Urinary bladder (tissue), 4 donors: ENCODE measurements around the gene ARFIP2. TPM values are rescaled to one million over a fixed set of nuclear protein-coding genes. Genes with fewer than 3 reads are reported as not detected.

Experiments used
- DNase-seq: peaks from one replicate; pipeline ENCODE4 v3.0.0-alpha.2; 2015; ENCODE audit errors: extremely low spot score
- H3K27ac ChIP-seq: one replicate; pipeline ENCODE4 v1.5.1; 2013; ENCODE audit warnings: low read depth, mild to moderate bottlenecking, moderate library complexity
- H3K36me3 ChIP-seq: one replicate; pipeline ENCODE4 v1.6.1; 2013; ENCODE audit warnings: mild to moderate bottlenecking, moderate library complexity; ENCODE audit not compliant: insufficient read depth
- H3K4me1 ChIP-seq: one replicate; pipeline ENCODE4 v1.6.1; 2013; ENCODE audit warnings: mild to moderate bottlenecking, moderate library complexity; ENCODE audit not compliant: insufficient read depth
- H3K4me3 ChIP-seq: one replicate; pipeline ENCODE4 v1.5.1; 2013; ENCODE audit warnings: low read depth, low read length
- WGBS: extraction: QIAGEN DNeasy Blood & Tissue Kit; methylation state at CpG from one replicate; pipeline ENCODE4 v1.1.7; 2013; 5-methylcytosine and 5-hydroxymethylcytosine counted together
- polyA plus RNA-seq: library from polyadenylated mRNA; stranded (reverse); fragments of 200-250 nt; gene quantifications from one replicate; pipeline ENCODE4 v1.2.3, GENCODE V29; 2013
- total RNA-seq: library from RNA; depleted of rRNA; stranded (reverse); fragments of >200 nt; gene quantifications from one replicate; pipeline ENCODE4 v1.2.3, GENCODE V29; 2014
- donor health status: healthy with polysubstance abuse.
- donor health status: healthy.

ARFIP2 gene
- total and polyA plus RNA-seq, 2 donors = 25.6 to 34.1 TPM

DNA sequence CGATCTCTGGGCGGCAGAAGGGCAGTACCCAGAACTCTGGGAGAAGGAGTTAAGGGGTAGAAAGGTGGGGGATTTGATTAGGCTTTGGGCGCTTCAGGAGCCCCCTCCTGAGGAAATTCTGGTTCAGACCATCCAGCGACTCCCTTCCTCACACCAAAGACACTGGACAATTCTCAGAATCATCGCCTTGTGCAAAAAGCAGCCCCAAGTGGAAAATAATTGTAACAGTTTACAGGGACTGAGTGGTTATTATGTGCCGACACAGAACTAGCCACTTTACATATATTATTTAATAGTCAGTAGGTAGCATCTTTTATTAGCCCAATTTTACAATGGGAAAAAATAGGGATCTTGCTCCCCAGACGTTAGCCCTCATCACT lies 6.7 kb downstream of the ARFIP2 start:
- Histone ChIP-seq H3K4me1 (no peaks in the 10 kb centered on the region), H3K36me3 (no peaks in the 10 kb centered on the region), H3K27ac (peak overlapping the region; percentile 95), H3K4me3 (peak overlapping the region; percentile 72)
- DNase-seq = no peak
- WGBS = 17% methylated on average over 7 of the region's 7 CpGs

DNA sequence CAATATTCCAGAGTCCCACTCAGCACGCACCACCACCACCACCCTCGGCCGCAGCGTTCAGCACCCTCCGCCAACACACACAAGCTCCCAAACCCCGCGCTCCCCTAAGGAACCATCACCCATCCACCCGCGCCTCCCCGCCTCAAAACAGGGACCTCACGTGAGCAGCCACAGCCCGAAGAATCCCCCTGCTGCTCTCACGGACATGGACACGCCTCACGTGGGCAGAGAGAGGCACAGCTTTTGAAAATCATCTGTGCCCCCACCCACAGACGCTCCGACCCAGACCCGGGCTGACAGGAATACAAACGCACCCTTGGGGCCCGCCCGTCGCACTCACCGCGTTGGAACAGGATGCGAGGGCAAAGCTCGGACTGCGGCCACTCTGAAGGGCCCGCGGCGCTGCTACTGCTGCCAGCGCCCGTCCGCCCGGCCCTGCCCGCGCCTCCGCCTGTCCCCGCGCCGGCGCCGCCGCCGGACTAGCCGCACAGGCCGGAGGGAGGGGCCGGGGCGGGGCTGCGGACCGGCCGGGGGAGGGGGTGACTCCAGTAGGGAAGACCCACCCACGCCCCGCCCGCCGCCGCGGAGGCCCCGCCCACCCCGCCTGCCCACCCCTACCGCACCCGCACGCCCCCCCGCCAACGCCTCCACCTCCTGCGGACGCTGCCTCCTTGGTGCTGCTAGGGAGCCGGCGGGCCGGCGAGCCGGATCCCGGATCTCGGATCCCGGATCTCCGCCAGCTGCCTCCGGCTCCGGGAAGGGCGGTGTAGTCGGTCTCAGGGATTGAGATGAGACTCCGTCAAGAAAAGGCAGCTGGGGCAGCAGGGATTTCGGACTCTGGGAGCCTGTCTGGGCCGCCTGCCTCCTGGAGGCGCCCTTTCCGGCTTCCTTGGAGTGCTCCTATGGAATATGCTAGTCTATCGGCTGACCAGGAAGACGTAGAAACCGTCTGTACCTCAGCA lies 7.4 kb downstream of the ARFIP2 start, which contains the start of gene TRIM3:
Gene TRIM3 (minus strand): TSS at position 491 of the 962 bp plus-strand sequence. CDS start 8,246 bp downstream, outside the sequence.
- Histone ChIP-seq H3K4me1 (no peaks in the 10 kb centered on the region), H3K27ac (peak within 1 kb of the TSS; percentile 95), H3K36me3 (no peaks in the 10 kb centered on the region), H3K4me3 (peak within 1 kb of the TSS; percentile 72)
- 1% methylated on average over 86 of the region's 87 CpGs for WGBS
- DNase-seq = peak; percentile 57

DNA sequence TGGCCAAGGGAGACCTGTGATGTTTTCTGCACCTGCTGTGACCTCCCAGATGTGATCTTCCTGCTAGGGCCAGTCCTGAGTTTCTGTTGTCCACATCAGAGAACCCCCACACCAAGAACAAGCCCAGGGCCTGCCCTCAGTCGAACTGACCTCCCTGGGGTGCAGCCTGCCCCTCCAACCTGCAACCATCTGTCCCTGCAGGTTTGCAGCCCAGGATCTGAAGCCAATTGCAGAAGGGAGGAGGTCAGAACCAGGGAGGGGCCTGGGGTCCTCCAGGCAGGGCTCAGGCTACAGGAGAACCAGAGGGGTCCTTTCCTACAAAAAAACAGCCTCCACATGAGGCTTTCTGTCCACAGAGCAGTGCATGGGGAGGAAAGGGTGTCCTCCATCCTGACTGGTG lies 8.2 kb downstream of the ARFIP2 start:
- whole genome bisulfite sequencing = 12% methylated on average over 1 of the region's 1 CpG
- Histone ChIP-seq H3K4me1 (no peaks in the 10 kb centered on the region), H3K27ac (no peak overlapping the region)

DNA sequence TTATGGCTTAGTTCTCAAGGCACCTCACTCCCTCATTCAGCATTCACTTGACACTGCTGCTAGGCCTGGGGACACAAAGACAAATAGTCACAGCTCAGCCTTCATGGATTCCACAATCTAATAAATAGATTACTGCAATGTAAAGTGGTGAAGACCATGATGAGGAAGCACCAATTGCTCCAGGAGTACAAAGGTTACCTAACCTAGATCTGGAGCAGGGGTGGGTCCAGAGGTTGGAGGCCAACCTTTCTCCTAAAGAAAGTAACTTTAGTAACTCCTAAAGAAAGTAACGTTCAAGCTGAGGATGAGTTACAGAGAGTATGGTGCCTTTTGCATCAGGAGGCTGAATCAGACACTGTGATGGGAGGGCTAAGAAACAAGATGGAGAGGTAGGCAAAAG lies 11.5 kb downstream of the ARFIP2 start:
- no peaks in the 10 kb centered on the region for H3K4me1 ChIP-seq
- no peak for DNase-seq
- 89% methylated on average over 1 of the region's 1 CpG for WGBS
- H3K4me3 ChIP-seq = no peak overlapping the region
- H3K27ac ChIP-seq = peak overlapping the region; percentile 19
- H3K36me3 ChIP-seq = no peaks in the 10 kb centered on the region

More for the DNA sequence above, 8.2 kb downstream of the ARFIP2 start:
- Histone ChIP-seq H3K4me3 (peak overlapping the region; percentile 72), H3K36me3 (no peaks in the 10 kb centered on the region)
- no peak for DNase-seq

DNA sequence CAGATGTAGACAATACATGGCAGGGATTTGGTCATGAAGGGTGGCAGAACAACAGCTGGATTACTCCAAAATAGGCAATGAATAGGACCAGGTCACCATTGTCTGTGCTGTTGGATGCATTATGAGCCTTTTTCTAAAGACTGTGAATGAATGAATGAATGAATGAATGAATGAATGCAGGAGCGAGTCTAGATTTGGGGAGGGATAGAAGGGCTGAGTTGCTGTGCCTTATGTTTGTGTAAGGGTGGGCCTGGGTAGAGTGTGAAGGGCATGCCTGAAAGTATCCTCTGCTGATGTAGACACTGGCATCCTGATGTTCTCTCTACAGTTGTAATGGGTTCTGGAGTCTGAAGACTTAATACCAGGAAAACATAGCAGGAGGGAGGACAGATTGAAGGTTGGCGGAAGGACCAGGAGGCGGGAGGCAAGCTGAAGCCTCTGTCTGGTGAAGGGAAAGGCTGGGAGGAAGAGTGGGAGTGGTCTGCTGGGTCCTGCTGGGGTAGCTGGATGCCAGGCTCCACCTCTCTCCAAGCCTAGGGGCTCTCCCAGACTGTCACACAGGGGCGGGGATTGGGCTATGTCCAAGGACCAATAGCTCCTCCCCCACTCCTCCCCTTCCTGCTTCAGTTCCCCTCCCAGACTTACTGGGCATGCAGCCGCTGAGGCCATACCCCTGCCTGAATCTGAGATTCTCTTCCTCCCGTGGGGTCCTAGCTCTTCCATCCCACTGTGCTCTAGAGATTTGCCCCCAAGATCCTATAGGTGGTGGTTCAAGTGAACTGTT lies 12.2 kb downstream of the ARFIP2 start:
- Histone ChIP-seq H3K36me3 (no peaks in the 10 kb centered on the region), H3K27ac (peak overlapping the region; percentile 19), H3K4me1 (no peaks in the 10 kb centered on the region), H3K4me3 (no peak overlapping the region)
- peak; percentile 85 for DNase-seq
- 24% methylated on average over 6 of the region's 6 CpGs for WGBS

DNA sequence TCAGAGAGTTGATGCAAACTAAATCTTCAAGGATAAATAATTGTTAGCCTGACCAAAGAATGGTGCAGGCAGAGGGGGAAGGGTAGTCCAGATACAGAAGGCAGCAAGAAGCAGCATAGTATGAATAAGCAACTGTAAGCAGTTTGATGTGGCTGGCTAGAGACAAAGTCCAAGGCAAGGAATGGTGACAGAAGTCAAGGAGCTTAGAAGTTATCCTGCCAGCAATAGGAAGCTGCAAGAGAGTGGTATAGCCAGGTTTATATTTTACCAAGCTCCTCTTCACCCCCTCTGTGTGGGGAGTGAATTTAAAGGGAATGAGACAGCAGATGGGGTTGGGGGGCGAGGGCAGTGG lies 22.1 kb downstream of the ARFIP2 start:
- 98% methylated on average over 1 of the region's 1 CpG for WGBS
- Histone ChIP-seq H3K27ac (no peak overlapping the region), H3K4me3 (no peak overlapping the region), H3K4me1 (no peaks in the 10 kb centered on the region), H3K36me3 (no peaks in the 10 kb centered on the region)
- DNase-seq = no peak

DNA sequence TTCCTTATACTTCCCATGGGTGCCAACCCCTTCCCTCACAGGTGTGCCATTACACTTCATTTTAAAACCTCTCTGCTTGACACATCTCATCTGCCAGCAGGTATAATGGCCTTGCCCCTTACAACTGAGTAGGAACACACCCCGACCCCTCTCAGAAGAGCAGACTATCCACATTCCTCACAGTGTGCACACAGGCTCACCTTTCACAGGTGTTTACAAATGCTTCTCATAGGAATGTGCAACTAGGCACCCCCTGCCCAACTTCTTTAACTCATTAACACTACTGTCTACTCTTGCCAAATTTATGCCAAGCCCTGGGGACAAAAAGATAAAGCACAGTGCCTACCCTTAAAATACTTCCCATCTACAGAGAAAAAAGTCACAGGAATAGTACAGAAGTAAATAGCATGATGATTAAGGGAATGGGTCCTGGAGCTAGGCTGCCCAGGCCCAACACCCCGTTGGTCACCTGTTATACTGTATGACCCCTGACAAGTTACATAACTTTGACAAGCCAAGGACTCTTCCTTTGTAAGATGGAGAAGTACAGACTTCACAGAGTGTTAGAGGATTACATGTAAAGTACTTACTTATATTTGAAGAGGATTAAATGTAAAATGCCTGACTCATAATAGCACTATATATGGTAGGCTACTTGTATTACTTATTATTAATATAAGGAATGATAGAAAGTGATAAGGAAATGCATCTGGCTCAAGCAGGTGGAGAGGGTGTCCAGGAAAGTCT lies 22.6 kb downstream of the ARFIP2 start:
- WGBS = 84% methylated on average over 2 of the region's 2 CpGs
- no peak for DNase-seq
- H3K4me1 ChIP-seq = no peaks in the 10 kb centered on the region
- no peak overlapping the region for H3K4me3 ChIP-seq
- H3K36me3 ChIP-seq = no peaks in the 10 kb centered on the region
- H3K27ac ChIP-seq = no peak overlapping the region

DNA sequence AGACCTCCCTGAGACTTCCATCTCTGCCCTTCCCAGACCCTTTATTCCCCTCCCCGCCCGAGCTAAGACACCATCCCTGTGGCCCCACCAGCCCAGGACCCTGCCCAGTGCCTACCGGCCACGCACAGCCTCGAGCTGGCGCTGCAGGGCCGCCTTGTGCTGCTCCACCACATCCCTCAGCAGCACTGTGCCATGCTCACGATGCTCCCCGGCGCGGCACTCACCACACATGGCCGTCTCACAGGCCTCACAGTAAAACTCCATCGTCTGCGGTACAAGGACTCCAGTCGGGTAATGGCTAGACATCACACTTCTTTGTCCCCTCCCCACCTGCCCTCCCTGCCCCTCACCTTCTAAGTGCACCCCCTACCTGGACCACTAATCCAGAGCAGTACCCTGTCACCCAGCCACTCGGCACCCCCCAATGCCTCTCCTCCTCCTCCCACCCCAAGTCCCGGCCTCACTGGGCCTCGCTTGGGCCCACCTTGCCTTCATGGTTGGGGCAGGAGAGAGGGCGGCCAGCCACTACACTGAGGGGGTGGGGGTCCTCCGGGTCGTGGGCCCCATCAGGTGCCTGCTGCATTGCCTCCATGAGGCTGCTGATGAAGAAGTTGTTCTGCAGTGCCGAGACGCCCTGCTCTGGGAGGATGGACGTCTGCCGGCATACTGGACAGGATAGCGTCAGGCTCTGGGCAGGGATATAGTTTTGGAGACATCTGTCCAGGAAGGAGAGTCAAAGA lies 23.4 kb downstream of the ARFIP2 start:
- DNase-seq = no peak
- 93% methylated on average over 26 of the region's 26 CpGs for WGBS
- H3K27ac ChIP-seq = no peak overlapping the region
- H3K4me1 ChIP-seq = no peaks in the 10 kb centered on the region
- H3K36me3 ChIP-seq = no peaks in the 10 kb centered on the region
- no peak overlapping the region for H3K4me3 ChIP-seq

DNA sequence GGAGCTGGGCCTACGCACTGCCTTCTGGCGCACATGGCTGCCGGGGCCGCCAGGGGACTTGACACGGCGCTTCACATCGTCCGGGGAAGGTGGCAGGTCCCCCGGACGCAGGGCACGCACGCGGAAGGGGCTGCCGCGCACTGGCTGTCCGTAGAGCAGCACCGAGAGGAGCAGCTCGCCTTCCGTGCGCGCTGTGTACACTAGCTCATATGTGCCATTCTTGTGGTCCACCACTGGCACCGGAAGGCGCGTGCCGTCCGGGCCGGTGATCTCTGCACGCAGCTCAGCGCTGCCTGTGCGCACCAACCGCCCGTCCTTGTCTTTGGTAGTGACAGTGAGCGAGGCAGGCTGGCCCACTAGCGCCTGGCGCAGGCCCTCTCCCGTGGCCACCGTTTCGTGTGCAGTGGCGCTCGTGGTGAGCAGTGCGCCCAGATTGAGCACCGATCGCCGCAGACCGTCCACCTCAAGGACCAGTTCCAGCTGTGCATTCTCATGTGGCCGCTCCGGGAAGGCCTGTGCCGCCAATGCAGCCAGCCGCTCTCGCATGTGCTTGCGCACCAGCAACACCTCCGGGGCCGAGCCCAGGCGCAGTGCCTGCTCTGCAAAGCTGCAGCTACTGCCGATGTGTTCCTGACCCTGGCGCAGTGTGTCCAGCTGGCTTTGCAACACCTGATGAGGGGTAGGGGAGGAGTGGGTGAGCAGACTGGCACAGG lies 24.6 kb downstream of the ARFIP2 start:
- H3K4me1 ChIP-seq = no peaks in the 10 kb centered on the region
- no peak for DNase-seq
- 95% methylated on average over 56 of the region's 56 CpGs for WGBS
- no peak overlapping the region for H3K4me3 ChIP-seq
- peaks cover 1% of the 10 kb centered on the region for H3K36me3 ChIP-seq
- no peak overlapping the region for H3K27ac ChIP-seq

DNA sequence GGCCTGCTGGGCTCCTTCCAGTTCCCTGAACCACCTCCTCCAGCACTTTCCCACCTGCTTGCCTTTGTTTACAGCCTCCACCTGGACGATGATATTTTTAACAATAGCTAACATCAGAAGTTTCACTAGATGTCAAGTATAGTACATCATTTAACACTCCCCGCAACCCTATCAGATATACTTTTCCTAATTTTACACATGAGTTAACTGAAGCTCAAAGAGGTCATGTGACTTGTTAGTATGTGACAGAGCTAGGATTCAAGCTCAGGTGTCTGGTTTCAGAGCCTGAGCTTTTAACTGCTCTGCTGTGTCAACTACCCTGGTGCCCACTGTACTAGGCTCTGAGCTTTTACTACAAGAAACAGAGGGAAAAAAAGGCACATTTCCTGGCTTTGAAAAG lies 26.1 kb downstream of the ARFIP2 start:
- DNase-seq = no peak
- H3K27ac ChIP-seq = no peak overlapping the region
- 82% methylated on average over 2 of the region's 2 CpGs for WGBS
- H3K36me3 ChIP-seq = peaks cover 1% of the 10 kb centered on the region
- no peak overlapping the region for H3K4me3 ChIP-seq
- H3K4me1 ChIP-seq = no peaks in the 10 kb centered on the region

DNA sequence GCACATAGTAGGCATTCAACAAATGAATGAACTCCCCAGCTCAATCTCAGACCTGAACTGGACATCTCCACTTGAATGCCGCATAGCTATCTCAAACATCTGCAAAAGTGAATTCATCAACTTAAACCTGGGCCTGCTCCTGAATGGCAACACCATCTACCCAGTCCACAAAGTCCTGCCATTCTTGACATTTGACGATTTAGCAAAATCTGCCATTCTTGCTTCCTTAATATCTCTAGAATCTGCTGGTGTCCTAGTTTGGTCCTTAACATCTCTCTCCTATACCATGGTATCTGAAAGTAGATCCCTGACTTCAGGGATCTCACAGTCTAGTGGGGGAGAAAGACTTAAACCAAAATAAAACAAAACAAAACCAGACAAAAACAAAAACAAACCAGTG lies 28.0 kb downstream of the ARFIP2 start:
- H3K4me1 ChIP-seq = no peaks in the 10 kb centered on the region
- peaks cover 1% of the 10 kb centered on the region for H3K36me3 ChIP-seq
- H3K27ac ChIP-seq = no peak overlapping the region
- 97% methylated on average over 2 of the region's 2 CpGs for WGBS
- DNase-seq = no peak
- H3K4me3 ChIP-seq = no peak overlapping the region

DNA sequence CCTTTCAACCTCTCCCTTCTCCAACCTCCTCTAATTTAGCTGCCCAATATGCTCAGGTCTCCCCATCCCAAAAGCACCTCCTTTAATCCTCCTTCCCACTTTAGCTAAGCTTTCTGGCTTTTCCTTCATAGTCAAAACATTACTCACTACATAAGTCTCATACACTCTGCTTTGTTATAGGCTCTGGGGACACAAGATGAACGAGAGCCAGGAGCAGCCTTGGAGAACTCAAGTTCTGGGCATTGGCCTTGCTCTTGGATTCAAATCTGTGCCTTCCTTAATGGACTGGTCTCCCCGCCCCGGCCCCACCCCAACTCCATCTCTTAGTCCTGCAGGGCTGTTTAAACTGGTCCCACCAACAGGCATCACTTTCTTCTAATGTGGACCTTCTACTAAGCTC lies 28.9 kb downstream of the ARFIP2 start:
- no peak for DNase-seq
- Histone ChIP-seq H3K27ac (no peak overlapping the region), H3K36me3 (peaks cover 1% of the 10 kb centered on the region), H3K4me1 (no peaks in the 10 kb centered on the region), H3K4me3 (no peak overlapping the region)
- WGBS = 84% methylated on average over 3 of the region's 3 CpGs
